MM.1S (cell line): ENCODE measurements around the gene ME2.

Experiments used
- DNase-seq: peaks from one replicate; pipeline ENCODE4 v3.0.0-alpha.2; 2015
- H2AFZ ChIP-seq: fragments of 300-600 bp; sonication (generic); 2 replicates; pipeline ENCODE4 v1.6.0; 2016; ENCODE audit warnings: antibody characterized with exemption, low read length
- H3F3A ChIP-seq: fragments of 300-600 bp; sonication (generic); 2 replicates; pipeline ENCODE4 v1.6.1; 2016; ENCODE audit warnings: mild to moderate bottlenecking, antibody characterized with exemption, low read length, moderate library complexity, mixed read lengths; ENCODE audit not compliant: insufficient read depth
- H3K27ac ChIP-seq: fragments of 300-600 bp; sonication (generic); 2 replicates; pipeline ENCODE4 v1.5.1; 2016; ENCODE audit warnings: mild to moderate bottlenecking, low read length
- H3K27me3 ChIP-seq: fragments of 300-600 bp; sonication (generic); replicated peaks from 2 replicates; pipeline ENCODE4 v1.6.0; 2016; ENCODE audit warnings: low read length; ENCODE audit not compliant: insufficient read depth
- H3K36me3 ChIP-seq: fragments of 300-600 bp; sonication (generic); replicated peaks from 2 replicates; pipeline ENCODE4 v1.6.1; 2016; ENCODE audit warnings: mild to moderate bottlenecking, low read length, mixed read lengths; ENCODE audit not compliant: insufficient read depth
- H3K4me1 ChIP-seq: fragments of 300-600 bp; sonication (generic); 2 replicates; pipeline ENCODE4 v1.6.1; 2016; ENCODE audit warnings: low read length, mixed read lengths
- H3K4me2 ChIP-seq: fragments of 300-600 bp; sonication (generic); 2 replicates; pipeline ENCODE4 v1.6.0; 2016; ENCODE audit warnings: low read depth, low read length
- H3K4me3 ChIP-seq: fragments of 300-600 bp; sonication (generic); 2 replicates; pipeline ENCODE4 v1.5.1; 2016; ENCODE audit warnings: low read length, mixed read lengths
- H3K79me2 ChIP-seq: fragments of 300-600 bp; sonication (generic); 2 replicates; pipeline ENCODE4 v1.6.1; 2016; ENCODE audit warnings: mixed run types, low read length, mixed read lengths
- H3K9ac ChIP-seq: fragments of 300-600 bp; sonication (generic); 2 replicates; pipeline ENCODE4 v1.6.1; 2016; ENCODE audit warnings: low read length, mixed read lengths
- H3K9me2 ChIP-seq: fragments of 300-600 bp; sonication (generic); replicated peaks from 2 replicates; pipeline ENCODE4 v1.6.1; 2016; ENCODE audit warnings: mild to moderate bottlenecking, low read length, mixed read lengths; ENCODE audit not compliant: insufficient read depth
- H3K9me3 ChIP-seq: fragments of 300-600 bp; sonication (generic); replicated peaks from 2 replicates; pipeline ENCODE4 v1.6.1; 2016; ENCODE audit warnings: mild to moderate bottlenecking, low read length, mixed read lengths; ENCODE audit not compliant: insufficient read depth
- H4K20me1 ChIP-seq: fragments of 300-600 bp; sonication (generic); 2 replicates; pipeline ENCODE4 v1.6.1; 2016; ENCODE audit warnings: mild to moderate bottlenecking, low read length, moderate library complexity, mixed read lengths; ENCODE audit not compliant: insufficient read depth
- CTCF ChIP-seq: fragments of 300-600 bp; sonication (generic); IDR thresholded peaks from 2 replicates; pipeline ENCODE4 v1.5.1; 2016; ENCODE audit warnings: antibody characterized with exemption, low read length, mixed read lengths
- EZH2 ChIP-seq: fragments of 300-600 bp; sonication (generic); optimal IDR thresholded peaks from 2 replicates; pipeline ENCODE3; 2017; ENCODE audit warnings: low read depth, mild to moderate bottlenecking, antibody characterized with exemption, low read length, mixed read lengths
- EZH2phosphoT487 ChIP-seq: fragments of 300-600 bp; sonication (generic); IDR thresholded peaks from 2 replicates; pipeline ENCODE4 v1.6.1; 2018; ENCODE audit warnings: antibody characterized with exemption, low read length

ME2 gene

DNA sequence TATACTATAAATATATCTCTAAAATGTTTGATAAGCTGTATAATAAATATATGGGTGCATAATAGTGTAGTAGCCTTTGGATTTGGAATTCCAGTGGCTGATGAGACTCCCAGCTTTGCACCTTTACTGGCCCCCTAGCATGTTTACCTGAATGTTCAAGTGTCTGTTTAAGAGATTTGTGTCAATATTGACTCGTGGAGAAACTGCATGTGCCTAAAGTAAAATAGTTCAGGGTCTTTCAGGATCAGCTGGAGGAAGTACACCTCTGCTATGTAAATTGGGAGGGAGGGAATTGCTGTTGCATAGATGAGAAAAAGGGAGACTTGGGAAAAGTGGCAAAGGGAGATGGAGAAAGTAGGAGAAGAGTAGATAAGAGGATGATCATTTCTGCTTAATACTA is 23.9 kb downstream of the ME2 start:
- no peaks in the 10 kb centered on the region for H3K9me2 ChIP-seq
- peaks cover 11% of the 10 kb centered on the region; the same call in 1 of the 2 replicates for H3K79me2 ChIP-seq
- H3K9ac ChIP-seq, result no peak overlapping the region
- no peak overlapping the region for H3K4me3 ChIP-seq
- H3K4me2 ChIP-seq, result no peak overlapping the region
- H2AFZ ChIP-seq, result no peak overlapping the region
- TF ChIP-seq CTCF, result no peak
- no peak for TF ChIP-seq EZH2phosphoT487
- no peak for TF ChIP-seq EZH2
- H3K36me3 ChIP-seq, result peaks cover 2% of the 10 kb centered on the region; the same call in 1 of the 2 replicates
- no peaks in the 10 kb centered on the region for H3K9me3 ChIP-seq
- H3K27me3 ChIP-seq, result no peaks in the 10 kb centered on the region
- H3F3A ChIP-seq, result no peaks in the 10 kb centered on the region
- no peak for DNase-seq
- no peaks in the 10 kb centered on the region for H4K20me1 ChIP-seq
- H3K4me1 ChIP-seq, result no peaks in the 10 kb centered on the region
- no peak overlapping the region for H3K27ac ChIP-seq

DNA sequence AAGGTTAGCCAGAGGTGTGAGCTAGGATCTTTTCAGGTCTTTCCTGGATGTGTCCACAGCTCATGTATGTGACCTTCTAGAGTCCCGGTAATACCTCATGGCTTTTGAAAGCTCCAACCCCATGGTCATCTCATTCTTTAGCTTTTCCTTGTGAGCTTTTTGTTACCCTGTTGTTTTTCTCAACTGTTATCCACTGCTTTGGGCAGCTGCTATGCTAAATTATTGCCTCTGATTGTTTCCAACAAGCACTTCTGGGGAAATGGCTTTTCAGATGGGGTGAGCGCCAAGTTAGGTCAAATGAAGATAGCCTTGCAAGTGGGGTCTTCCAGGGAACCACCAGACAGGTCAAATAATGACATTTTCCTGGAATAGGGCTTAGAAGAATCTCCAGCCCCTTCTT is 27.9 kb downstream of the ME2 start:
- Histone ChIP-seq H3K4me3 (no peak overlapping the region), H3K9ac (no peak overlapping the region), H3K4me2 (no peak overlapping the region), H3K36me3 (peaks cover 2% of the 10 kb centered on the region; the same call in 1 of the 2 replicates), H3K27ac (no peak overlapping the region), H2AFZ (no peak overlapping the region), H3K9me2 (no peaks in the 10 kb centered on the region), H4K20me1 (no peaks in the 10 kb centered on the region), H3K79me2 (peaks cover 13% of the 10 kb centered on the region; the same call in 1 of the 2 replicates), H3F3A (no peaks in the 10 kb centered on the region), H3K27me3 (no peaks in the 10 kb centered on the region), H3K4me1 (no peaks in the 10 kb centered on the region), H3K9me3 (no peaks in the 10 kb centered on the region)
- no peak for DNase-seq
- TF ChIP-seq CTCF (no peak), EZH2 (no peak), EZH2phosphoT487 (no peak)

- H3K9me3 ChIP-seq, result no peaks in the 10 kb centered on the region
- no peak overlapping the region for H2AFZ ChIP-seq
- no peaks in the 10 kb centered on the region for H4K20me1 ChIP-seq
- peaks cover 2% of the 10 kb centered on the region; the same call in 1 of the 2 replicates for H3K36me3 ChIP-seq
- no peak overlapping the region for H3K27ac ChIP-seq
- H3K9me2 ChIP-seq, result no peaks in the 10 kb centered on the region
- no peaks in the 10 kb centered on the region for H3F3A ChIP-seq
- no peaks in the 10 kb centered on the region for H3K4me1 ChIP-seq
- H3K9ac ChIP-seq, result no peak overlapping the region
- no peaks in the 10 kb centered on the region for H3K27me3 ChIP-seq
- H3K79me2 ChIP-seq, result peaks cover 13% of the 10 kb centered on the region; the same call in 1 of the 2 replicates
- TF ChIP-seq CTCF (no peak), EZH2 (no peak), EZH2phosphoT487 (no peak)
- H3K4me2 ChIP-seq, result no peak overlapping the region
- H3K4me3 ChIP-seq, result no peak overlapping the region
- no peak for DNase-seq
Measured at GRCh38 chr18:50909261-50909660, 30.3 kb downstream of the ME2 start.
